Breast epithelium (tissue), 3 donors: ENCODE data around the gene ENTPD1.

Experiments
- POLR2A ChIP-seq: fragments of 450-650 bp; IDR thresholded peaks from one replicate; pipeline ENCODE4 v1.6.1; 2016; ENCODE audit warnings: antibody characterized with exemption, mild to moderate bottlenecking, moderate library complexity
- POLR2AphosphoS5 ChIP-seq, 3 donors: sonication (generic); formaldehyde crosslinking; IDR thresholded peaks; one replicate each; pipeline ENCODE4 v1.6.1; 2017; ENCODE audit warnings: antibody characterized with exemption in 3 of 3
- TF ChIP-seq, protein P1 (sequence below), 3 donors: fragments of 450-650 bp; IDR thresholded peaks; one replicate each; pipeline ENCODE4 v1.5.1; 2016 to 2017; ENCODE audit warnings: antibody characterized with exemption in 3 of 3, mild to moderate bottlenecking in 3 of 3, moderate library complexity in 3 of 3

DNA sequence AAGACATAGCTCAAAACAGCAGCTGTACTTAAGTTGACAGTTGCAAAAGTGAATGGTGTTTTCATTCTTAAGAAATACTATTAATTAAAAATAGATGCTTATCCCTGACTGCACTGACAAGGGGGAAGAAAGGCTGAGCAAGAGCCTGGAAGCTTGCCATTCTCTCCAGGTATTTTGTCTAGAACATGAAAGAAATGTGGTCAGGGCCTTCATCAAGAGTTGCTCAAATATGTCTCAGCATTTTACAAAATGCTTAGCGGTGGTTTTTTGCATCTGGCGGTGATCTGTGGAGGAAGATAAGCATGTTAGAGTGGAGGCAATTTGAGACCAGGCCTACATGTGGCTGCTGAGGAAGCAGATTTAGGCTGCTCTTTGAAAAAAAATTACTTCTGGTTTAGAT, 105.4 kb downstream of the ENTPD1 start:
- TF ChIP-seq, protein P1, sequence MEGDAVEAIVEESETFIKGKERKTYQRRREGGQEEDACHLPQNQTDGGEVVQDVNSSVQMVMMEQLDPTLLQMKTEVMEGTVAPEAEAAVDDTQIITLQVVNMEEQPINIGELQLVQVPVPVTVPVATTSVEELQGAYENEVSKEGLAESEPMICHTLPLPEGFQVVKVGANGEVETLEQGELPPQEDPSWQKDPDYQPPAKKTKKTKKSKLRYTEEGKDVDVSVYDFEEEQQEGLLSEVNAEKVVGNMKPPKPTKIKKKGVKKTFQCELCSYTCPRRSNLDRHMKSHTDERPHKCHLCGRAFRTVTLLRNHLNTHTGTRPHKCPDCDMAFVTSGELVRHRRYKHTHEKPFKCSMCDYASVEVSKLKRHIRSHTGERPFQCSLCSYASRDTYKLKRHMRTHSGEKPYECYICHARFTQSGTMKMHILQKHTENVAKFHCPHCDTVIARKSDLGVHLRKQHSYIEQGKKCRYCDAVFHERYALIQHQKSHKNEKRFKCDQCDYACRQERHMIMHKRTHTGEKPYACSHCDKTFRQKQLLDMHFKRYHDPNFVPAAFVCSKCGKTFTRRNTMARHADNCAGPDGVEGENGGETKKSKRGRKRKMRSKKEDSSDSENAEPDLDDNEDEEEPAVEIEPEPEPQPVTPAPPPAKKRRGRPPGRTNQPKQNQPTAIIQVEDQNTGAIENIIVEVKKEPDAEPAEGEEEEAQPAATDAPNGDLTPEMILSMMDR (IDR thresholded peaks at IDR 0.05), result no peak
- no peak for TF ChIP-seq POLR2AphosphoS5 (IDR thresholded peaks at IDR 0.05)
- no peak for TF ChIP-seq POLR2A
